ENCODE data around the gene CDKN2B.
"Not testable (repeated sequence)": the region's sequence is repeated elsewhere in the genome, so short reads cannot be mapped to it uniquely, and the experiment has no call there.

The CDKN2B gene

DNA sequence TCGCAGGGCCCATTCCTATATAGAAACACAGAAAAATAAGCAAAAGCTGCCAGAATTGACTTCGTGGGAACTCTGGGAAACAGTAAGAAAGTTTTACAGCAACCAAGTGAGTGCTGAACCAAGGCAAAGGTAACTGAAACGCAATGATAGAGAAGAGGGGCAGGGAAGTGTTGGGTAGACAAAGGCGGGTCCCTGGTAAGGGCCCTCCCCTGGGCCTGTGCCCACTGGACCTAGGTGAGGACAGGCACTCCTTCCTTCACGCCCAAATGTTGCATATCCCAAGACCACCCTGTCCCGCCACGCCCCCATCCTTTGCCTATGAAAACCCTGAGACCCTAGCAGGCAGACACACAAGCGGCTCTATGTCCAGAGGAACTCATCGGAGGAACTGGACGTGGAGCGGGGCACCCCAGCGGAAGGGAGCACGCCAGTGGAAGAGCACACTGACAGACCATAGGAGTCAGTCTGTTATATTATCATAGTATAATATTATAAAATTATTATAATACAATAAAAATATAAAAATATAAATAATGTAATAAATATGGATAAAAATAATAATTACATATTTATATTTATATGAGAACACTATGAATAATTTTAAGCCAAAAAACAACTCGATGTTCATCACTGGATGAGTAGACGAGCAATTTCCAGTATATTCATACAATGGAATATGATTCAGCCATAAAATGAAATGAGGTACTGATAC is 42.8 kb downstream of the CDKN2B start:
- H3K9me3 ChIP-seq (ENCODE audit: control insufficient read depth, low read length) = peaks cover 18% of the 10 kb centered on the region
- peaks cover 32% of the 10 kb centered on the region for H3K27me3 ChIP-seq (replicated peaks; ENCODE audit: control insufficient read depth, insufficient read depth, low read length)
- no peak for DNase-seq (ENCODE audit: low read depth)
- H3K4me3 ChIP-seq (ENCODE audit: low read length) = peak overlapping the region; percentile 81
- peak overlapping the region; percentile 80 for H3K9ac ChIP-seq (ENCODE audit: low read length)
- peaks cover 42% of the 10 kb centered on the region for H3K4me1 ChIP-seq (ENCODE audit: control insufficient read depth, insufficient read depth, low read length)
- H3K36me3 ChIP-seq (ENCODE audit: control insufficient read depth, insufficient read depth, low read length, severe bottlenecking) = no peaks in the 10 kb centered on the region

DNA sequence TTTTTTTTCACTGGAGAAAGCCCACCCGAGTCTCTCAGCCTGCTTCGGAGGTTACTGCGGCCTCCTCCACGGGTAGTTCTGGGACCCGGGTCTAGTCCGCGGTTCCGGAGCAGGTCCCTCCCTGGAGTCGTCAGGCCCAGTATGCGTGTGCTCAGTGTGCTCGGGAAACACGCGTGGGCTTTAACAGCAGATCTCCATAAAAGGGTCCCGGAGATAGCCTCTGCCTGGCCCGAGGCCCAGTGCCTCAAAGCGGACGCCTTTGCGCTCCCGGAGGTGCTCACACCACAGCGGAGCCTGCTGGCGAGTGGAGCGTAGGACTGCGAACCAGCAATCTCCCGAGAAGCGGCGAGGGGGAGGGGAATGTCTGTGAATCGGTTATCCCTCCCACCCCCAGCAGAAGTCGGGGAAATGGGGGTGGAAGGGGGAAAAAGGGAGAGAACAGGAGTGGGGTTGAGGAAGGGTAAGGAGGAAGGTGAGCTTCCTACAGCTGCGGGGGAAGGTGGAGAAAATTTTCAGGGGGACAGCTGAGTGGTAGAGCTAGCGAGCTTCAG is 43.6 kb downstream of the CDKN2B start:
- Histone ChIP-seq H3K36me3 (ENCODE audit: control insufficient read depth, insufficient read depth, low read length, severe bottlenecking) (no peaks in the 10 kb centered on the region), H3K4me3 (ENCODE audit: low read length) (peak overlapping the region; percentile 81), H3K9me3 (ENCODE audit: control insufficient read depth, low read length) (peaks cover 15% of the 10 kb centered on the region), H3K27me3 (replicated peaks; ENCODE audit: control insufficient read depth, insufficient read depth, low read length) (peaks cover 27% of the 10 kb centered on the region), H3K4me1 (ENCODE audit: control insufficient read depth, insufficient read depth, low read length) (peaks cover 35% of the 10 kb centered on the region), H3K9ac (ENCODE audit: low read length) (peak overlapping the region; percentile 80)
- DNase-seq (ENCODE audit: low read depth) = peak; percentile 82

DNA sequence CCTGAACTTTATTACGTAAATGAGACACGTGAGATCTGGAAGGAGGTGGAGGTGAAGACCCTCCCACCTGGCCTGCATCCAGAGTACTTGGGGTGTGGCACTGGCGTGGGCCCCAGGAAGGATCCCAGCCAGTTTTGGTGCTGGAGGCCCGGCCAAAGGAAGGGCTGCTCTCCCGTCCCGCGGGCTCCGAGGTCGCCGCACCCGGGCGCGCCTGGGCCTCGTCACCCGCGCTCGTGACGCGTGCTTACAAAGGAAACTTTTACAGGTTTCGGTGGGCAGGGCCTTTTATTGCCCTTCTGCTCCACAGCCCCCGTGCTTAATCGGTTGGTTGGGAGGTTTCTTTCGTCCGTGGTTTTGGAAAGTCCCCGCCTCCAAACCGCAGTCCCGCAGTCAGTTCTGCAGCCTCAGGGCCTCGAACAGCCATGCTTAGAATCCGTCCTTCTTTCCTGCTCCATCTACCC is 44.1 kb downstream of the CDKN2B start:
- peak; percentile 26 for DNase-seq (ENCODE audit: low read depth)
- Histone ChIP-seq H3K4me3 (ENCODE audit: low read length) (peak overlapping the region; percentile 81), H3K9ac (ENCODE audit: low read length) (peak overlapping the region; percentile 80), H3K36me3 (ENCODE audit: control insufficient read depth, insufficient read depth, low read length, severe bottlenecking) (no peaks in the 10 kb centered on the region), H3K4me1 (ENCODE audit: control insufficient read depth, insufficient read depth, low read length) (peaks cover 33% of the 10 kb centered on the region), H3K27me3 (replicated peaks; ENCODE audit: control insufficient read depth, insufficient read depth, low read length) (peaks cover 25% of the 10 kb centered on the region), H3K9me3 (ENCODE audit: control insufficient read depth, low read length) (peaks cover 11% of the 10 kb centered on the region)

DNA sequence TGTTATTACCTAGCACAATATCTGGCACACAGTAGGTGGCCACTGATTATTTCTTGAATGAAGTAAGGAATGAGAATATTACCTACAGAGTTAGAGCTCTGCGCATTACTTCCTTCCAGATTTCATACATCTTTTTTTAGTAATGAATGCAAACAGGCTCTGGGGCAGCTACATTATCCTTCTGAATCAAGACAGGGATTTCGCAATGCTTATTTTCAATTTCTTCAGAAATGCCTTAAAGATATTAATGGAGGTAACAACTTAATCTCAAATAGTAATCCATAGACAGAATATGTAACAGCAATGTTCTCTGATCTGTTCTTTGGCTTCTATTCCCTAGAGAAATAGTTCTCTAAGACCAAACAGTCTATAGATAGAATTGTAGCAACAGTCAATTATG is 47.5 kb downstream of the CDKN2B start:
- DNase-seq (ENCODE audit: low read depth) = peak; percentile 57
- Histone ChIP-seq H3K27me3 (replicated peaks; ENCODE audit: control insufficient read depth, insufficient read depth, low read length) (no peaks in the 10 kb centered on the region), H3K4me3 (ENCODE audit: low read length) (no peak overlapping the region), H3K36me3 (ENCODE audit: control insufficient read depth, insufficient read depth, low read length, severe bottlenecking) (no peaks in the 10 kb centered on the region), H3K9ac (ENCODE audit: low read length) (no peak overlapping the region), H3K4me1 (ENCODE audit: control insufficient read depth, insufficient read depth, low read length) (peaks cover 16% of the 10 kb centered on the region), H3K9me3 (ENCODE audit: control insufficient read depth, low read length) (peaks cover 3% of the 10 kb centered on the region)

DNA sequence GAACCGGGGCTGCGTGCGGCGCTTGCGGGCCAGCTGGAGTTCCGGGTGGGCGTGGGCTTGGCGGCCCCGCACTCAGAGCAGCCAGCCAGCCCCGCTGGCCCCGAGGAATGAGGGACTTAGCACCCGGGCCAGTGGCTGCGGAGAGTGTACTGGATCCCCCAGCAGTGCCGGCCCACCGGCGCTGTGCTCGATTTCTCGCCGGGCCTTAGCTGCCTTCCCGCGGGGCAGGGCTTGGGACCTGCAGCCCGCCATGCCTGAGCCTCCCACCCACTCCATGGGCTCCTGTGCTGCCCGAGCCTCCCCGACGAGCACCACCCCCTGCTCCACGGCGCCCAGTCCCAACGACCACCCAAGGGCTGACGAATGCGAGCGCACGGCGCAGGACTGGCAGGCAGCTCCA is 49.8 kb downstream of the CDKN2B start:
- H3K9me3 ChIP-seq (ENCODE audit: control insufficient read depth, low read length); H3K27me3 ChIP-seq (replicated peaks; ENCODE audit: control insufficient read depth, insufficient read depth, low read length); H3K36me3 ChIP-seq (ENCODE audit: control insufficient read depth, insufficient read depth, low read length, severe bottlenecking); DNase-seq (ENCODE audit: low read depth); H3K4me1 ChIP-seq (ENCODE audit: control insufficient read depth, insufficient read depth, low read length); H3K4me3 ChIP-seq (ENCODE audit: low read length); H3K9ac ChIP-seq (ENCODE audit: low read length): not testable (repeated sequence)

DNA sequence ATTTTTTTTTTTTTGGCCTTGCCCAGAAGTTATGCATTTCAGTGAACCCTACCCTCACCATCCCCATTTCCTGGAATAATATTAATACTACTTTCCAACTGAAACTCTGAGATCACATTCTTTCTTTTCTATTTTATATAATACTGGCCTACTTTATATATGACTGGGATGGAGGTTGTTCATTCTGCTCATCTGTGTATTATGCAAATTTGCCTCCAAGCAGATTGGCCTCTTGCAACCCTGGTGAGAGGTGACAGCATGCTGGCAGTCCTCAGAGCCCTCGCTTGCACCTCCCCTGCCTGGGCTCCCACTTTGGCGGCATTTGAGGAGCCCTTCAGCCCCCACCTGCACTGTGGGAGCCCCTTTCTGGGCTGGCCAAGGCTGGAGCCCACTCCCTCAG is 50.3 kb downstream of the CDKN2B start:
- H3K9me3 ChIP-seq (ENCODE audit: control insufficient read depth, low read length) = peaks cover 3% of the 10 kb centered on the region
- H3K4me3 ChIP-seq (ENCODE audit: low read length) = no peak overlapping the region
- no peaks in the 10 kb centered on the region for H3K36me3 ChIP-seq (ENCODE audit: control insufficient read depth, insufficient read depth, low read length, severe bottlenecking)
- H3K4me1 ChIP-seq (ENCODE audit: control insufficient read depth, insufficient read depth, low read length) = no peaks in the 10 kb centered on the region
- DNase-seq (ENCODE audit: low read depth) = no peak
- no peaks in the 10 kb centered on the region for H3K27me3 ChIP-seq (replicated peaks; ENCODE audit: control insufficient read depth, insufficient read depth, low read length)
- no peak overlapping the region for H3K9ac ChIP-seq (ENCODE audit: low read length)

All from adipocyte (in vitro differentiated cells).